ENCODE measurements around the gene SLC38A7.

SLC38A7 gene

DNA sequence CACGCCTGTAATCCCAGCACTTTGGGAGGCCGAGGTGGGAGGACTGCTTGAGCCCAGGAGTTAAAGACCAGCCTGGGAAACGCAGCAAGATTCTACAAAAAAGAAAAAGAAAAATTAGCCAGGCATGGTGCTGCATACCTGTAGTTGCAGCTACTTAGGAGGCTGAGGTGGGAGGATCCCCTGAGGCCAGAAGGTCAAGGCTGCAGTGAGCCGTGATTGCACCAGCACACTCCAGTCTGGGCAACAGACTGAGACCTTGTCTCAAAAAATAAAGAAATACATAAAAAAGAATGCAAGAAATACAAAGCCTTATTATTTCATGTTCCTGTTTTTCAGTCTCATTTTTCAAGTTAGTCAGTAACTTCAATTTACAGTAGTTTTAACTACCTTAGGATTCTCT, 49.1 kb downstream of the SLC38A7 start:
- CTCF ChIA-PET = interaction anchor here (1.2 to 1.3 kb wide), 2 partner anchors 123 to 145 kb away, joined by 3 to 6 read pairs; no protein-coding TSS in a partner anchor
- TF ChIP-seq, protein P1, sequence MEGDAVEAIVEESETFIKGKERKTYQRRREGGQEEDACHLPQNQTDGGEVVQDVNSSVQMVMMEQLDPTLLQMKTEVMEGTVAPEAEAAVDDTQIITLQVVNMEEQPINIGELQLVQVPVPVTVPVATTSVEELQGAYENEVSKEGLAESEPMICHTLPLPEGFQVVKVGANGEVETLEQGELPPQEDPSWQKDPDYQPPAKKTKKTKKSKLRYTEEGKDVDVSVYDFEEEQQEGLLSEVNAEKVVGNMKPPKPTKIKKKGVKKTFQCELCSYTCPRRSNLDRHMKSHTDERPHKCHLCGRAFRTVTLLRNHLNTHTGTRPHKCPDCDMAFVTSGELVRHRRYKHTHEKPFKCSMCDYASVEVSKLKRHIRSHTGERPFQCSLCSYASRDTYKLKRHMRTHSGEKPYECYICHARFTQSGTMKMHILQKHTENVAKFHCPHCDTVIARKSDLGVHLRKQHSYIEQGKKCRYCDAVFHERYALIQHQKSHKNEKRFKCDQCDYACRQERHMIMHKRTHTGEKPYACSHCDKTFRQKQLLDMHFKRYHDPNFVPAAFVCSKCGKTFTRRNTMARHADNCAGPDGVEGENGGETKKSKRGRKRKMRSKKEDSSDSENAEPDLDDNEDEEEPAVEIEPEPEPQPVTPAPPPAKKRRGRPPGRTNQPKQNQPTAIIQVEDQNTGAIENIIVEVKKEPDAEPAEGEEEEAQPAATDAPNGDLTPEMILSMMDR (IDR thresholded peaks at IDR 0.05; ENCODE audit: insufficient read depth, low read length, missing control alignments) = no peak
- no peak for DNase-seq (ENCODE audit: low read depth, low spot score)
- POLR2A ChIA-PET = no interaction called here
- no peak overlapping the region for H3K4me3 ChIP-seq (ENCODE audit: low read depth, low read length)

DNA sequence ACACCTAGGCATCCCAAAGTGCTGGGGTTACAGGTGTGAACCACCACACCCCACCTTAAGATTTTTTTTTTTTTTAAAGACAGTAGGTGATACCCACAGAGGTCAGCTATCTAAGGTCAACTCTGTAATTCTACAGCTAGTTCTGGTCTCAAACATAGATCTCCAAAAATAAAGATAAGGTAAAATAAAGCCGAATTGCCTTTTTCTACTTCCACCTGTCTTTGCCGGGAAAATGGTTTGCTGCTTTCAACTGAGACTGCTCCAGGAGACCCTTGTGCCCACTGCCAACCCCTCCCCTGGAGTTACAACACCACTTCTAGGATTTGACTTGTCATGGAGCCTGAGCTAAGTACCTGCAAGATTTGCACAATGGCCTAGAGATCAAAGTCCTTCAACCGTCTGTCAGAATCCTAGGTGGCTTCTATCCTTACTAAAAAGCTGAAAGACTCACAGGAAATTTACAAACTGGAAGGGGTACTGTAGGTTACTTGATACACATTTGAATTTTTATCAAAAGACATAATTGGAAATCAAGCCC, 50.2 kb downstream of the SLC38A7 start:
- POLR2A ChIA-PET = no interaction called here
- TF ChIP-seq, protein P1 (IDR thresholded peaks at IDR 0.05; ENCODE audit: insufficient read depth, low read length, missing control alignments) = no peak
- CTCF ChIA-PET = interaction anchor here (0.9 kb wide), 1 partner anchor 122 kb away, joined by 3 read pairs; no protein-coding TSS in a partner anchor
- DNase-seq (ENCODE audit: low read depth, low spot score) = no peak
- no peak overlapping the region for H3K4me3 ChIP-seq (ENCODE audit: low read depth, low read length)

DNA sequence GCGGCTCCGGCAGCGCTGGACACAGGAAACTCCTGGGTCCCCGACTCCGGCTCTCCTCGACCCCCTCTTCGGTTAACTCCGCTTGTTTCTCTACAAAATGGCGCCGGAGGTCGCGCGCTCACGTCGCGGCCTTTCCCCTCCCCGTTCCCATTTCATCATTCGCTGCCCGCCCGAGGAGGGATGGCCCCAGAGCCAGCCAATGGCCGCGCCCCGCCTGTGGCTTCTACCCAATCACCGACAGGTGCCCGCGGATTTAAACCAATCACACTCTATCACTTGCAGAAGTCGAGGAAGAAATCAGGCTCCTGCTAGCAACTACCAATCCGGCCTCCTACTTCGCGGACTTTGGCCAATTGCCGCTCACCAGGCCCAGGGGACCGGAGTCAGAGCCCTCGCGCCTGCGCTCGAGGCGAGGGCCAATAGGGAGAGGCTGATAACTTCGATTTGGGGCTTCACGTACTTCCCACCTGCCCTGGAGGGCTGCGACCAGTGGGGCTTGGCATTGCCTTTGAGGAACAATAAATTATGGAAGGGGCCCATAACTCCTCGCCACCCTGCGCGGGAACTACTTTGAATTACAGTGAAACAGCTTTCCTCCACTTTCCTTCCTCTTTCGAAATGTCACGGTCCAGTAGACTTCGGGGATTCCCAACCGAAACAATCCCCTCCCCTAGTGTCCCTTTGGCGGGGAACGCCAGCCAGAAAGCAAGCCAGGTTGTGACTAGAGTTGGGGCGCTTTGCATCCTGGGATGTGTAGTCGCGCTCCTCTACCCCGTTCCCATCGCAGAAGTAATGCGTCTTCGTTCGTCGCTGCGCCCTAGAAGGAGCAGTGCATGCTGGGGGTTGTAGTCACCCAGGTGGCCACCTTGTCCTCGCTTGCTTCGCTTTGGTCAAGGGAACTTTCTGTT, 54.6 kb downstream of the SLC38A7 start, which contains the start of gene CNOT1:
TSS of gene CNOT1 (minus strand) at position 94 of the 908 bp plus-strand sequence. CDS start 30,489 bp downstream, outside the sequence.
- TF ChIP-seq, protein P1 (IDR thresholded peaks at IDR 0.05; ENCODE audit: insufficient read depth, low read length, missing control alignments) = no peak
- ChIA-PET CTCF (interaction anchor here (0.7 kb wide), 1 partner anchor 239 kb away, joined by 3 read pairs; no protein-coding TSS in a partner anchor), POLR2A (interaction anchor here (1.4 kb wide), 1 partner anchor 12 kb away, joined by 4 read pairs; no protein-coding TSS in a partner anchor)
- H3K4me3 ChIP-seq (ENCODE audit: low read depth, low read length) = peak within 1 kb of the TSS; percentile 98
- DNase-seq (ENCODE audit: low read depth, low spot score) = peak; percentile 99

DNA sequence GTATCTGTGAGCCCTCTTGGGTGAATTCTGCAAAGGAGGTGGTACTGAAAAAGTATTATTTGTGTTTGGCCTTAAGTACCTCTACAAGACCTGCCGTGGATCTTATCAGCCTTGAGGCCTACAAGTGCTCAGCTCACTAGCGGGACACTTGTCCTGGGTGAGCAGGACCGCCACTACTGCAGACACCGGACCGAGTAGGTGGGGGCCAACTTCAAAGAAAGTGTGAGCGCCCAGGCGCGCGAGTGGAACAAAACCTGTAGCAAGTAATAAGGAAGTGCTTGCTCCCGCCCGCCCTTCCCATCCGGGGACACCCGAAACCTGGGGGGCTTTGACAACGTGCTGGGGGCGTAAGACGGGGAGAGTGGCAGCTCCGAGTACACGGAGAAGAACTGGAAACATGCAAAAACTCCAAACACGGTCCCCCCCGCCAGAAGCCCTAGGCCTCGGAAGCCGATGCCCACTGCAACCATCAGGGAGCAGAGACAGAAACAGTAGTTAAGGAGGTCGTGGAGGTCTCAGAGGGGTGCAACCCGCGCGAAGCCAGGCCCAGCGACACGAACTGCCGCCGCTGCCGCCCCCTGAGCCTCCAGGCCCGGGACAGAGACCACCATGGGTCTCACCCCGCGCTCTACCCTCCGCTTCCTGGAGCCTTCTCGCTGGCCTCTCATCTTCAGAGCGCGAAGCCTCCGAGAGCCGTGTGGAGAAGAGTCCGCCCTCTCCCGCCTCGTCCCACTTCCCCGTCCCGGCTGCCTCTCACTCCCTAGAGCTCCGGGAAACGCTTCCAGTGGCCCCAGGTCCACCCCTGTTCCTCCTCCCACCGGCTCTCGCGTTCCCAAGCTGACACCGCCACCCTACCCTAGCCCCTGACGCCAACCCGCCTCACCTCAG, 55.5 kb downstream of the SLC38A7 start:
- ChIA-PET CTCF (no interaction called here), POLR2A (interaction anchor here (1.0 to 1.4 kb wide), 2 partner anchors 10 to 11 kb away, joined by 3 to 4 read pairs; no protein-coding TSS in a partner anchor)
- H3K4me3 ChIP-seq (ENCODE audit: low read depth, low read length) = peak overlapping the region; percentile 98
- TF ChIP-seq, protein P1 (IDR thresholded peaks at IDR 0.05; ENCODE audit: insufficient read depth, low read length, missing control alignments) = no peak
- DNase-seq (ENCODE audit: low read depth, low spot score) = no peak

DNA sequence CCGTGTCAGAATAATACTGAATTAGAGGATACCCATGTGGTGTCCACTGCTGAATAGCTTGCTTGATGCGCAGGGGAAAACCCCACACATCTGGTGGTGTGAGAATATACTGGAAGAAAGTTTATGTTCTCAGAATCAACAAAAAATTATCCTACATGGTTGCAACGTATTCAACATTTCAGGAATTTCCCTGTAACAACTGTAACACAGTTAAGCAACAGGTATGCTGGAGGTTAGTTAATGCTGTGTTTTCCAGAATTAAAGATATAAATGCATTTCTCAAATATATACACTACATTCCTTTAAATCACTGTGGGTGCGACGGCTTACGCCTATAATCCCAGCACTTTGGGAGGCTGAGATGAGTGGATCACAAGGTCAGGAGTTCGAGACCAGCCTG, 60.4 kb downstream of the SLC38A7 start:
- TF ChIP-seq, protein P1 (IDR thresholded peaks at IDR 0.05; ENCODE audit: insufficient read depth, low read length, missing control alignments) = no peak
- no peak for DNase-seq (ENCODE audit: low read depth, low spot score)
- ChIA-PET CTCF (no interaction called here), POLR2A (interaction anchor here (0.9 kb wide), 1 partner anchor 9 kb away, joined by 3 read pairs; no protein-coding TSS in a partner anchor)
- H3K4me3 ChIP-seq (ENCODE audit: low read depth, low read length) = no peak overlapping the region
